A673 (cell line): ENCODE data around the gene MATR3. TPM values are rescaled to one million over a fixed set of nuclear protein-coding genes. Genes with fewer than 3 reads are reported as not detected.

Experiments used
- BruUV-seq: library from RNA; stranded (reverse); fragments of 400-500 nt; replicated peaks from 2 replicates; lab custom pipeline; 2021; lab: Mats Ljungman, UMichigan
- CTCF ChIA-PET: fragments of 300-600 bp; sonication (Branson Sonifier 250); formaldehyde crosslinking; loops from one replicate; lab custom pipeline; 2022; ENCODE audit warnings: antibody characterized with exemption; lab: Charles Lee
- POLR2A ChIA-PET: fragments of 300-600 bp; sonication (Branson Sonifier 250); formaldehyde crosslinking; loops from one replicate; lab custom pipeline; 2022; ENCODE audit warnings: antibody characterized with exemption; ENCODE audit not compliant: low non-redundant PET; lab: Charles Lee
- DNase-seq: peaks from one replicate; pipeline ENCODE4 v3.0.0-alpha.2; 2015; ENCODE audit warnings: low spot score
- H3K27ac ChIP-seq: fragments of 200-600 bp; sonication (generic); 2 replicates; pipeline ENCODE4 v1.5.1; 2016; ENCODE audit warnings: mixed run types, low read depth, mild to moderate bottlenecking, mixed read lengths, antibody characterized with exemption, low read length; ENCODE audit not compliant: poor library complexity, severe bottlenecking
- H3K27me3 ChIP-seq: fragments of 200-600 bp; sonication (generic); replicated peaks from 2 replicates; pipeline ENCODE4 v1.6.1; 2017; ENCODE audit warnings: mixed run types, low read depth, mild to moderate bottlenecking, mixed read lengths, antibody characterized with exemption, low read length; ENCODE audit not compliant: insufficient read depth, poor library complexity
- H3K36me3 ChIP-seq: fragments of 200-600 bp; sonication (generic); 2 replicates; pipeline ENCODE4 v1.6.1; 2016; ENCODE audit warnings: mixed run types, mild to moderate bottlenecking, mixed read lengths, antibody characterized with exemption, low read length; ENCODE audit not compliant: insufficient read depth, poor library complexity, severe bottlenecking
- H3K4me1 ChIP-seq: fragments of 200-600 bp; sonication (generic); 2 replicates; pipeline ENCODE4 v1.6.1; 2017; ENCODE audit warnings: mixed run types, mild to moderate bottlenecking, mixed read lengths, antibody characterized with exemption, low read length; ENCODE audit not compliant: insufficient read depth, poor library complexity, severe bottlenecking
- H3K4me3 ChIP-seq: fragments of 200-600 bp; sonication (generic); 2 replicates; pipeline ENCODE4 v1.5.1; 2016; ENCODE audit warnings: low read depth, mixed run types, mild to moderate bottlenecking, mixed read lengths, low read length; ENCODE audit not compliant: poor library complexity, severe bottlenecking
- H3K9me3 ChIP-seq: fragments of 200-600 bp; sonication (generic); 2 replicates; pipeline ENCODE4 v1.6.1; 2016; ENCODE audit warnings: mixed run types, low read depth, mild to moderate bottlenecking, mixed read lengths, antibody characterized with exemption, low read length; ENCODE audit not compliant: poor library complexity, severe bottlenecking
- CTCF ChIP-seq: fragments of 300-800, 200-600 bp; sonication (generic); conservative IDR thresholded peaks from 2 replicates; pipeline ENCODE4 v1.5.1; 2017; ENCODE audit warnings: low read depth, mild to moderate bottlenecking, antibody characterized with exemption, low read length, moderate library complexity, mixed read lengths
- EZH2 ChIP-seq: fragments of 200-600 bp; sonication (generic); IDR thresholded peaks from 2 replicates; pipeline ENCODE4 v1.6.1; 2017; ENCODE audit warnings: borderline replicate concordance, low read depth, mild to moderate bottlenecking, mixed read lengths, antibody characterized with exemption, low read length; ENCODE audit not compliant: poor library complexity, severe bottlenecking
- intact Hi-C: fragments of 100-400 bp; cut with micrococcal nuclease; formaldehyde crosslinking; loops from one replicate; pipeline ENCODE4 v1.10.0; 2022; ENCODE audit not compliant: unreplicated experiment
- total RNA-seq: library from RNA; stranded (reverse); gene quantifications from 2 replicates; pipeline ENCODE4 v1.2.3, GENCODE V29; 2021

MATR3 gene
- total RNA-seq, 1 experiment from 2014 or later, result 286 TPM

GRCh38 chr5:139369181-139369580 is 75.6 kb downstream of the MATR3 start:
- Histone ChIP-seq H3K4me3 (no peak overlapping the region), H3K36me3 (peaks cover 66% of the 10 kb centered on the region), H3K4me1 (no peaks in the 10 kb centered on the region), H3K27me3 (no peaks in the 10 kb centered on the region), H3K9me3 (no peaks in the 10 kb centered on the region), H3K27ac (no peak overlapping the region)
- intact Hi-C loops, result no loop called here
- CTCF ChIA-PET, result interaction anchor here (0.5 to 1.2 kb wide), 3 partner anchors 49 to 790 kb away, joined by 4 to 12 read pairs (median 4); no protein-coding TSS in a partner anchor
- TF ChIP-seq CTCF, result no peak
- no peak for TF ChIP-seq EZH2
- POLR2A ChIA-PET, result no interaction called here
- DNase-seq, result no peak
- BruUV-seq, result no TSS peak

GRCh38 chr5:139371482-139372435 is 78.2 kb downstream of the MATR3 start:
- H3K27ac ChIP-seq, result no peak overlapping the region
- no peaks in the 10 kb centered on the region for H3K9me3 ChIP-seq
- no peak for DNase-seq
- POLR2A ChIA-PET, result interaction anchor here (0.6 kb wide), 1 partner anchor 10 kb away, joined by 4 read pairs; no protein-coding TSS in a partner anchor
- H3K27me3 ChIP-seq, result no peaks in the 10 kb centered on the region
- TF ChIP-seq CTCF, result no peak
- no peak for TF ChIP-seq EZH2
- H3K36me3 ChIP-seq, result peaks cover 41% of the 10 kb centered on the region
- H3K4me1 ChIP-seq, result no peaks in the 10 kb centered on the region
- intact Hi-C loops, result no loop called here
- CTCF ChIA-PET, result no interaction called here
- no TSS peak for BruUV-seq
- H3K4me3 ChIP-seq, result no peak overlapping the region

GRCh38 chr5:139374909-139375308 is 81.4 kb downstream of the MATR3 start:
- BruUV-seq, result no TSS peak
- TF ChIP-seq EZH2 (no peak), CTCF (no peak)
- intact Hi-C loops, result no loop called here
- POLR2A ChIA-PET, result no interaction called here
- Histone ChIP-seq H3K4me3 (no peak overlapping the region), H3K36me3 (peaks cover 12% of the 10 kb centered on the region), H3K4me1 (no peaks in the 10 kb centered on the region), H3K27me3 (no peaks in the 10 kb centered on the region), H3K9me3 (no peaks in the 10 kb centered on the region), H3K27ac (no peak overlapping the region)
- CTCF ChIA-PET, result no interaction called here
- no peak for DNase-seq
